GM12891 (cell line): Measurements from ENCODE around the gene RBM23.

Experiments
- PAX5 ChIP-seq: IDR thresholded peaks from 2 replicates; pipeline ENCODE4 v1.6.1; 2011; ENCODE audit warnings: low read length, moderate library complexity, mild to moderate bottlenecking; ENCODE audit not compliant: insufficient read depth, severe bottlenecking
- POLR2A ChIP-seq: IDR thresholded peaks from 2 replicates; pipeline ENCODE4 v1.6.1; 2011; ENCODE audit warnings: low read depth, low read length, control low read depth
- POLR2AphosphoS5 ChIP-seq: IDR thresholded peaks from 2 replicates; pipeline ENCODE4 v1.6.1; 2011; ENCODE audit warnings: low read depth, low read length, control low read depth
- POU2F2 ChIP-seq: IDR thresholded peaks from 2 replicates; pipeline ENCODE4 v1.6.1; 2011; ENCODE audit warnings: low read depth, mild to moderate bottlenecking, control low read depth, low read length, moderate library complexity
- SPI1 ChIP-seq: IDR thresholded peaks from 2 replicates; pipeline ENCODE4 v1.6.1; 2011; ENCODE audit warnings: low read depth, low read length, control low read depth
- TAF1 ChIP-seq: IDR thresholded peaks from 2 replicates; pipeline ENCODE4 v1.6.1; 2011; ENCODE audit warnings: low read depth, low read length, control low read depth

DNA sequence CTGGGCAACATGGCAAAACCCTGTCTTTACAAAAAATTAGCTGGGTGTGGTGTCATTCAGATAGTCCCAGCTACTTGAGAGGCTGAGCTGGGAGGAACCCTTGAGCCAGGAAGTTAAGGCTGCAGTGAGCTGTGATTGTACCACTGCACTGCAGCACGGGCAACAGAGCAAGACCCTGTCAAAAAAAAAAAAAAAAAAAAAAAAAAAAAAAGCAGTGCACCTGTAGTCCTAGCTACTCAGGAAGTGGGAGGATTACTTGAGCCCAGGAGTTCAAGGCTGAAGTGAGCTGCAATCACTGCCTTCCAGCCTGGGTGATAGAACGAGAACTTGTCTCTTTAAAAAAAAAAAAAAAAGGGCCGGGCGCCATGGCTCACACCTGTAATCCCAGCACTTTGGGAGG is 30.3 kb downstream of the RBM23 start:
- TF ChIP-seq SPI1 (no peak), POLR2A (no peak), POLR2AphosphoS5 (no peak), TAF1 (no peak), POU2F2 (no peak), PAX5 (no peak)
